Suprapubic skin (tissue), 4 donors: ENCODE measurements around the gene LRP1B. TPM values are rescaled to one million over a fixed set of nuclear protein-coding genes. Genes with fewer than 3 reads are reported as not detected.

Source experiments
- DNase-seq, 2 donors: peaks; one replicate each; pipeline ENCODE4 v3.0.0-alpha.2; 2019; ENCODE audit warnings: low spot score in 2 of 2
- H3K27ac ChIP-seq: fragments of 200-600 bp; sonication (generic); one replicate; pipeline ENCODE4 v1.5.1; 2019
- H3K27me3 ChIP-seq: fragments of 200-600 bp; sonication (generic); one replicate; pipeline ENCODE4 v1.5.1; 2019
- H3K36me3 ChIP-seq: fragments of 200-600 bp; sonication (generic); one replicate; pipeline ENCODE4 v1.5.1; 2019
- H3K4me1 ChIP-seq: fragments of 200-600 bp; sonication (generic); one replicate; pipeline ENCODE4 v1.5.1; 2019
- H3K4me3 ChIP-seq: fragments of 200-600 bp; sonication (generic); one replicate; pipeline ENCODE4 v1.5.1; 2019; ENCODE audit warnings: mild to moderate bottlenecking
- H3K9me3 ChIP-seq: fragments of 200-600 bp; sonication (generic); one replicate; pipeline ENCODE4 v1.5.1; 2019
- CTCF ChIP-seq, 2 donors: fragments of 200-600 bp in 1 of 2; fragments of 450-650 bp in 1 of 2; sonication (generic) in 1 of 2; IDR thresholded peaks; one replicate each; pipeline ENCODE4 v1.5.1; 2016 to 2019; ENCODE audit warnings: antibody characterized with exemption in 2 of 2, mild to moderate bottlenecking in 1 of 2, moderate library complexity in 1 of 2
- EP300 ChIP-seq: sonication (generic); formaldehyde crosslinking; IDR thresholded peaks from one replicate; pipeline ENCODE4 v1.6.1; 2017; ENCODE audit warnings: antibody characterized with exemption
- POLR2A ChIP-seq, 2 donors: fragments of 450-650 bp; IDR thresholded peaks; one replicate each; pipeline ENCODE4 v1.6.1; 2017; ENCODE audit warnings: antibody characterized with exemption in 2 of 2, mild to moderate bottlenecking in 2 of 2, moderate library complexity in 2 of 2
- POLR2AphosphoS5 ChIP-seq, 3 donors: sonication (generic); formaldehyde crosslinking; IDR thresholded peaks; one replicate each; pipeline ENCODE4 v1.6.1; 2017; ENCODE audit warnings: antibody characterized with exemption in 3 of 3
- WGBS: methylation state at CpG from one replicate; pipeline ENCODE4 v1.1.5; 2018; 5-methylcytosine and 5-hydroxymethylcytosine counted together
- total RNA-seq, 4 donors: library from RNA; depleted of rRNA; stranded (reverse); fragments of >200 nt; gene quantifications; one replicate each; pipeline ENCODE4 v1.1.0, GENCODE V29; 2016

LRP1B gene
- total RNA-seq, 4 donors from 2014 or later, result 0.11 to 2.7 (median 1.3) TPM

- no peak overlapping the region for H3K4me3 ChIP-seq
- no peak for DNase-seq
- no peaks in the 10 kb centered on the region for H3K4me1 ChIP-seq
- H3K27me3 ChIP-seq, result no peaks in the 10 kb centered on the region
- H3K9me3 ChIP-seq, result no peaks in the 10 kb centered on the region
- TF ChIP-seq POLR2AphosphoS5 (IDR thresholded peaks at IDR 0.05), result no peak
- TF ChIP-seq CTCF (IDR thresholded peaks at IDR 0.05), result no peak
- TF ChIP-seq POLR2A (IDR thresholded peaks at IDR 0.05), result no peak
- no peak for TF ChIP-seq EP300
- no peak overlapping the region for H3K27ac ChIP-seq
- WGBS, result 75% methylated on average over 2 of the region's 2 CpGs
- H3K36me3 ChIP-seq, result no peaks in the 10 kb centered on the region
Observed at GRCh38 chr2:140648393-140648792, 1482.4 kb downstream of the LRP1B start.

GRCh38 chr2:140643761-140644187 lies 1487.0 kb downstream of the LRP1B start:
- WGBS, result 33% methylated on average over 3 of the region's 3 CpGs
- H3K27ac ChIP-seq, result no peak overlapping the region
- H3K4me3 ChIP-seq, result no peak overlapping the region
- no peak for DNase-seq
- H3K27me3 ChIP-seq, result no peaks in the 10 kb centered on the region
- TF ChIP-seq POLR2A (IDR thresholded peaks at IDR 0.05) (no peak), EP300 (no peak), CTCF (IDR thresholded peaks at IDR 0.05) (no peak), POLR2AphosphoS5 (IDR thresholded peaks at IDR 0.05) (no peak)
- no peaks in the 10 kb centered on the region for H3K36me3 ChIP-seq
- H3K9me3 ChIP-seq, result no peaks in the 10 kb centered on the region
- H3K4me1 ChIP-seq, result no peaks in the 10 kb centered on the region

GRCh38 chr2:140641163-140641562 lies 1489.7 kb downstream of the LRP1B start:
- no peaks in the 10 kb centered on the region for H3K4me1 ChIP-seq
- no peak overlapping the region for H3K27ac ChIP-seq
- H3K4me3 ChIP-seq, result no peak overlapping the region
- DNase-seq, result no peak
- TF ChIP-seq POLR2AphosphoS5 (IDR thresholded peaks at IDR 0.05) (no peak), CTCF (IDR thresholded peaks at IDR 0.05) (no peak), POLR2A (IDR thresholded peaks at IDR 0.05) (no peak), EP300 (no peak)
- WGBS, result 69% methylated on average over 1 of the region's 1 CpG
- no peaks in the 10 kb centered on the region for H3K27me3 ChIP-seq
- H3K9me3 ChIP-seq, result no peaks in the 10 kb centered on the region
- H3K36me3 ChIP-seq, result no peaks in the 10 kb centered on the region

- Histone ChIP-seq H3K27me3 (no peaks in the 10 kb centered on the region), H3K4me3 (no peak overlapping the region), H3K9me3 (no peaks in the 10 kb centered on the region), H3K27ac (no peak overlapping the region), H3K36me3 (no peaks in the 10 kb centered on the region), H3K4me1 (no peaks in the 10 kb centered on the region)
- DNase-seq, result no peak
- TF ChIP-seq CTCF (IDR thresholded peaks at IDR 0.05) (no peak), EP300 (no peak), POLR2AphosphoS5 (IDR thresholded peaks at IDR 0.05) (no peak), POLR2A (IDR thresholded peaks at IDR 0.05) (no peak)
- WGBS, result 83% methylated on average over 3 of the region's 3 CpGs
Observed at GRCh38 chr2:140639628-140640027, 1491.2 kb downstream of the LRP1B start.

- no peaks in the 10 kb centered on the region for H3K9me3 ChIP-seq
- H3K36me3 ChIP-seq, result no peaks in the 10 kb centered on the region
- no peak overlapping the region for H3K27ac ChIP-seq
- WGBS, result 84% methylated on average over 4 of the region's 4 CpGs
- no peaks in the 10 kb centered on the region for H3K27me3 ChIP-seq
- TF ChIP-seq POLR2AphosphoS5 (IDR thresholded peaks at IDR 0.05) (no peak), CTCF (IDR thresholded peaks at IDR 0.05) (no peak), POLR2A (IDR thresholded peaks at IDR 0.05) (no peak), EP300 (no peak)
- DNase-seq, result no peak
- H3K4me3 ChIP-seq, result no peak overlapping the region
- H3K4me1 ChIP-seq, result no peaks in the 10 kb centered on the region
Observed at GRCh38 chr2:140630557-140630956, 1500.3 kb downstream of the LRP1B start.
